NCI-H146 treated with DMSO at 0.1 percent for 48 hours (cell line): ENCODE measurements around the gene ACTN4.

ENCODE experiments used
- DNase-seq: peaks from one replicate; lab custom pipeline; 2025; ENCODE audit not compliant: unreplicated experiment; lab: John Stamatoyannopoulos, UW

The ACTN4 gene

GRCh38 chr19:38635483-38636399 is 11.7 kb upstream of the ACTN4 start:
- no peak for DNase-seq

GRCh38 chr19:38638461-38638860 is 9.0 kb upstream of the ACTN4 start:
- DNase-seq, result no peak

GRCh38 chr19:38639679-38640078 is 7.8 kb upstream of the ACTN4 start:
- no peak for DNase-seq

GRCh38 chr19:38640368-38640767 is 7.1 kb upstream of the ACTN4 start:
- no peak for DNase-seq

- DNase-seq, result no peak
These were observed 5.3 kb upstream of the ACTN4 start for GRCh38 chr19:38642176-38642575.

- DNase-seq, result no peak
These were observed 2.7 kb upstream of the ACTN4 start for GRCh38 chr19:38644719-38645118.

GRCh38 chr19:38647966-38648768 is 718 bp downstream of the ACTN4 start:
- DNase-seq, result no peak

- DNase-seq, result no peak
These were observed 1.4 kb downstream of the ACTN4 start for GRCh38 chr19:38648769-38649304.

- DNase-seq, result no peak
These were observed 2.1 kb downstream of the ACTN4 start for GRCh38 chr19:38649305-38650171.

- no peak for DNase-seq
These were observed 2.8 kb downstream of the ACTN4 start for GRCh38 chr19:38650172-38650775.

- no peak for DNase-seq
These were observed 3.6 kb downstream of the ACTN4 start for GRCh38 chr19:38650911-38651584.

- DNase-seq, result peak; percentile 59
These were observed 5.7 kb downstream of the ACTN4 start for GRCh38 chr19:38653028-38653571.

- no peak for DNase-seq
These were observed 7.2 kb downstream of the ACTN4 start for GRCh38 chr19:38654628-38655055.

GRCh38 chr19:38655148-38655824 is 7.8 kb downstream of the ACTN4 start:
- DNase-seq, result no peak

- DNase-seq, result no peak
These were observed 8.9 kb downstream of the ACTN4 start for GRCh38 chr19:38656171-38656981.

- DNase-seq, result no peak
These were observed 10.3 kb downstream of the ACTN4 start for GRCh38 chr19:38657633-38658222.

GRCh38 chr19:38658462-38659306 is 11.2 kb downstream of the ACTN4 start:
- DNase-seq, result no peak
